Choroid plexus epithelial cell (primary cell): ENCODE data around the gene BARX2.

Experiments
- DNase-seq: peaks from one replicate; pipeline ENCODE4 v3.0.0-alpha.2; 2010; ENCODE audit warnings: low read depth
- H3K4me3 ChIP-seq: 2 replicates; pipeline ENCODE4 v1.5.1; 2011; ENCODE audit warnings: low read depth, mild to moderate bottlenecking, control low read depth, low read length, moderate library complexity
- CTCF ChIP-seq: conservative IDR thresholded peaks from 2 replicates; pipeline ENCODE4 v1.5.1; 2011; ENCODE audit warnings: low read depth, mild to moderate bottlenecking, control low read depth, inconsistent platforms, low read length, moderate library complexity

Gene BARX2

GRCh38 chr11:129390303-129390821 lies 14.7 kb downstream of the BARX2 start:
- H3K4me3 ChIP-seq: no peak overlapping the region
- TF ChIP-seq CTCF: no peak
- no peak for DNase-seq

GRCh38 chr11:129391360-129391759 lies 15.7 kb downstream of the BARX2 start:
- H3K4me3 ChIP-seq: no peak overlapping the region
- TF ChIP-seq CTCF: no peak
- DNase-seq: no peak

- no peak for DNase-seq
- no peak overlapping the region for H3K4me3 ChIP-seq
- no peak for TF ChIP-seq CTCF
Observed at GRCh38 chr11:129391821-129392220, 16.2 kb downstream of the BARX2 start.

- no peak overlapping the region for H3K4me3 ChIP-seq
- no peak for DNase-seq
- no peak for TF ChIP-seq CTCF
Observed at GRCh38 chr11:129392995-129393394, 17.3 kb downstream of the BARX2 start.

- H3K4me3 ChIP-seq: no peak overlapping the region
- TF ChIP-seq CTCF: no peak
- DNase-seq: no peak
Observed at GRCh38 chr11:129394709-129395108, 19.1 kb downstream of the BARX2 start.

- no peak for TF ChIP-seq CTCF
Observed at GRCh38 chr11:129395432-129395831, 19.8 kb downstream of the BARX2 start.

GRCh38 chr11:129395883-129396282 lies 20.2 kb downstream of the BARX2 start:
- no peak for TF ChIP-seq CTCF
- DNase-seq: no peak
- H3K4me3 ChIP-seq: no peak overlapping the region

More at GRCh38 chr11:129395432-129395831, 19.8 kb downstream of the BARX2 start:
- no peak overlapping the region for H3K4me3 ChIP-seq
- no peak for DNase-seq
